Lung microvascular endothelial cell (primary cell): ENCODE results near the gene HS3ST3A1. TPM values are rescaled to one million over a fixed set of nuclear protein-coding genes. Genes with fewer than 3 reads are reported as not detected.

Experiments
- DNase-seq, 2 donors: peaks; one replicate each; pipeline versions ENCODE4 v3.0.0 to v3.0.0-alpha.2; 2010; ENCODE audit warnings: low read depth in 2 of 2
- total RNA-seq: library from RNA; depleted of rRNA; stranded (reverse); fragments of >200 nt; gene quantifications from 2 replicates; pipeline ENCODE4 v1.2.1, GENCODE V29; 2014

HS3ST3A1 gene
- total RNA-seq, 1 donor from 2014 or later, result 0.99 TPM

DNA sequence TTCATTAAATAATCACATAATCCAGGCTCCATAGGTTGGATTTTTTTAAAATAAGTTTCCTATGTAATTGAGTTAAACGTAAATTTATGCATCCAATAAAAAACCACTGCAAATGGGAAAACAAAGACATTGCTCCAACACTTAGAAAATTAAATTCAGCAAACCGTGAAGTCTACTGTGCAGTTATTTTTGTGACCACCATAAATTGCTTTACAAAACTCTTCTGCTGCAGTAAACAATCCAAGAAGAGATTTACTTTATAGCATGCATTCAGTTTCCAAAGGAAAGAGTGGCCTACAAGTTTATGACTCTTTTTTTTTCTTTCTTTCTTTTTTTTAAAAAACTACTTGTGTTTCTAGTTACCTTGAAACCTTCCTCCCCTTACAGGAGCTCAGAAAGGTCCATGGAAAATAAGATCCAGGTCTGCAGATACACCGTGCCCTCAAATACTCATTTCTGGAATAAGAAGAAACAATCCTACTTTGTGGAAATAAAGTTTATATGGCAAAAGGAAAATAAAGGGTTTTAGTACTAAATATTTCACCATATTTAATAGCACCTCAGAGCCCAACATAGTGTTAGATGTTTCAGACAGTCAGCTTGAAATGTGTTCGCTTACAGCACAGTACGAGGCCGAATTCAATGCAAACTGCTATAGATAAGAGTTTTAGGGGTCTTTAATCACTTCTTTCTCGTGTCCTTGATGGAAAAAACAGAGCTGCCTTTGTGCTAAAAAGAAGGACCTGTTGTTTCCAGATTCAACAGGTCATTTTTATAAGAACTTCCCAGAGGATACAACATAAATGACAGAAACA lies 3.2 kb downstream of the HS3ST3A1 start:
- DNase-seq, result no peak

DNA sequence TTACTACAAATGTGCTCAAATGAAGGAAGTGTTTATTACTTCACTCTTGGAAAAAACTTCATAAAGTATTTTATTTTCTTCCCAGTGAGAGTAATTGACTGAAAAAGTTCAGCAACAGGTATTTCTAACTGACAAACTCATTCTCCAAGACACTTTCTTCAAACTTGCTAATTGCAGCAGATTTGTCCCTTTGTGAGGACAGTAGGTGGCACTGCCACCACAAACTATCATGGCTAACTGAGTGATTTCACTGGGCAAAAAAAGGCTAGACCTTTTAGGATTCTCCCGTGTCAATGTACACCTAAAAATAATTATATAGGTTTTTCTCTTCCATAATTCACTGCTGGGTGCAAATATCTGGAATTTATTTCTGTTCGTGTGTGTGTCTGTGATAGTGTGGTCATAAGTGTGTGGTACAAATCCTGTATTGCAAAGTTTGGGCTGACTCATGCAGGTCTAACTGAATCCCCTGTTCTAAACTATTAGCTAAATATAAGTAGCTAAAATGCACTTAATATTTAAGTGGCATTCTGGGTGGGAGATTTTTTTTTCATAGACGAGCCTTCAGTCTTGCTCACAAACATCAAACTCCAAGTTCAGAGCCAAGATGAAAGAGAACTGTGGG lies 3.9 kb downstream of the HS3ST3A1 start:
- peak; percentile 47 to 65 for DNase-seq

DNA sequence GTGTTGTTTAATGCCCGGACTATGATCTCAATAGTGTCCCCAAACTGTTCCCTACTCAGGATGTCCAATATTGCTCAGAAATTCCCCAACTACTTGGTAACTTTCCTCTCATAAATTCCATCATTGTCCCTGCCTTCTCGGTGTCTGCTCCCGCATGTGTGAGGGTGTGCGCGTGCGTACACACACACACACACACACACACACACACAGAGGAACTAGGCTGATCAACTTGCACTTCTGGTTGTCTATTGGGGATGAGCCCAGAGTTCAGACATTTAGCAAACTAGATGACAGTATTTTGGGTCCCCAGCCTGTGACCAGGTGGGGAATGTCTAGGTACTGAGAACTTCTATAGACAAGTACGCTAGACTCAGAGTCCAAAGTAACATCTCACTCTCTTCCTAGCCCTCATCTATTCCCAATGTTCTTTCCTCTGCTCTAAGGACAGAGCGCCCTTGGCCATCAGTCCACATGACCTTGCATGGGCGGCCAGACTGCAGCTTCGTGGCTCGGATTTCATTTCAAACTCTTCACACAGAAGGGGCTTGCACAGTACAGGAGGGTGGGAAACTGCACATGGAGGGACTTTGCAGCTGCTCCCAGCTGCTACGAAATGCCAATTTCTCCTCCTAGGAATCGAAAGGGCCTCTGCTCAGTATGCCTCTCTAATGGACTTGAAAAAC lies 5.3 kb downstream of the HS3ST3A1 start:
- DNase-seq, result no peak

DNA sequence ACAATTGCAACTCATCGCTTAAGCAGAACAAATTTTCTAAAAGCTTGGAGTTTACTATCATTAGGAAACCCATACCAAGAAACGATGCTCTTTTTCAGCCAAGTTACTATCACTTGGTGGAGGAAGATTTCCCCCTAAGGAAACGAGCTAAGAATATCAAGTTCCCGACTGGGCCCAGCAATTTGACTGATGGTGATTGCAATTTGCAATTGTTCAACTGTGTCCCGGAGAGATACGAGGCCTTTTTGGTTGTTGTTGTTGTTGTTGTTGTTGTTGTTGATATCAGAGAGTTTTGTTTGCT lies 6.2 kb downstream of the HS3ST3A1 start:
- no peak for DNase-seq

DNA sequence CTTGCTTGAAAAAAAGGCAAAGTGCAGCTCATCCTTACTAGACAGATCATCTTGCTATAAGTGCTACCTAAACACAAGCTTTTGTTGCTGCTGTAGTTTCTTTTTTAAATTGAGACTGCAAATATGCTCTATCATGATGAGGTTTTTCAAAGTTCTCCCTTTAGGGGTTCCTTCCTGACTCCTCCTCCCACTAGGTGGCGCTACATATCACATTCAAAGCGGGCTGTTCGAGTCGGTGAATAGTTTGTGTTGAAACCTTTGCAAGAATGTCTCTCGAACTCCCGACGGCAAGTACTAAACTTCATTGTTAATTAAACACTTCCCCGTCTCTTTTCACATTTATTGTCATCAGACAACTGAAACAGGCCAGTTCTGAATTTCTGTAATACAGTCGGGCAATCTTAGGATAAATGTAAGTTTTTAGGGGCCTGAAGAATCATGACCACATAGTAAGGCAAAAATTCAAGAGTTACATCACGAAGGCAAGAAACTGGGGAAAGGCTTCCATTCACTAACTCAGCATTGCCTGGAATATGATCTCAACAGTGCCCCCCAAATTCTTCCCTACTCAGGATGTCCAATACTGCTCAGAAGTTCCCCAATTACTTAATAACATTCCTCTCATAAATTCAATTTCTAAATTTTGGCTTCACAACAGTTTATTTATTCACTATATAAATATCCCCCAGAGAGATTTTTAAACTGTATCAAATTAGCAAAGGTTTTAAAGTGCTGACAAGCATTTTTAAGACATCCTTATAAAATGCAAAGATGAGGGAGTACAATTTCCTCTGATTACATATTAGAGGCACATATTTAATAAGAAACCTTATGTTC lies 6.7 kb downstream of the HS3ST3A1 start:
- peak; percentile 78 to 83 for DNase-seq

DNA sequence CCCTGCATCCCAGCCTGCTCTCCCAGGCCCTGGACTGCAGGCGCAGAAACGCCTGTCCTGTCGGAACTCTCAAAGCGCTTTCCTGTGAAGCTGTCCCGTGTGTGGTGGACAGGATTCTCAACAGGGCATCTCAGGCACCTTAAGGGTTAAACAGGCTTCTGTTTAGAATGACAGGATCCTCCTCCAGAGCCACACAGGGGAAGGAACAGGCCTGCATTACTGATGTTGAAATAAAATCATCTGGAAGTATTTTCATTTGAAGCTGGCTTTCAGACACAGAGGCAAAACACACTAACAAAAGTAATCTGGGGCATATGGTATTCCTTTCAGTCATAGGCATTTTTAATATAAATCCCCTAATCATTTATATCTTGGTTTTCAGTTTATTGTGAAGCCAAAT lies 7.4 kb downstream of the HS3ST3A1 start:
- no peak for DNase-seq

DNA sequence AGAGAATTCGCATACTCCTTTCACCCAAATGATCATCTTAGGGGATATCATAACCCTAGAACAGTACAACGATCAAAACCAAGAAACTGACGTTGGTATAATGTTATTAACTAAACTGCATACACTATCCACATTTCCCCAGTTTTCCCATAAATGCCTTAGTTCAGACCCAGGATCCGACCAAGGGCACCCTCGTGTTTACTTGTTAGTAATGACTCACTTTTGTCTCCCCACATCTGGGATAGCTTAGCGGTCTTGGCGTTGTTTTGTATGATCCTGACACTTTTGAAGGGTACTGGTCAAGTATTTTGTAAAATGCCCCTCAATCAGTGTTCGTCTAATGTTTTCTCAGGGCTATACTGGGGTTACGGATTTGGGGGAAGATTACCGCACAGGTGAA lies 8.0 kb downstream of the HS3ST3A1 start:
- DNase-seq, result no peak

DNA sequence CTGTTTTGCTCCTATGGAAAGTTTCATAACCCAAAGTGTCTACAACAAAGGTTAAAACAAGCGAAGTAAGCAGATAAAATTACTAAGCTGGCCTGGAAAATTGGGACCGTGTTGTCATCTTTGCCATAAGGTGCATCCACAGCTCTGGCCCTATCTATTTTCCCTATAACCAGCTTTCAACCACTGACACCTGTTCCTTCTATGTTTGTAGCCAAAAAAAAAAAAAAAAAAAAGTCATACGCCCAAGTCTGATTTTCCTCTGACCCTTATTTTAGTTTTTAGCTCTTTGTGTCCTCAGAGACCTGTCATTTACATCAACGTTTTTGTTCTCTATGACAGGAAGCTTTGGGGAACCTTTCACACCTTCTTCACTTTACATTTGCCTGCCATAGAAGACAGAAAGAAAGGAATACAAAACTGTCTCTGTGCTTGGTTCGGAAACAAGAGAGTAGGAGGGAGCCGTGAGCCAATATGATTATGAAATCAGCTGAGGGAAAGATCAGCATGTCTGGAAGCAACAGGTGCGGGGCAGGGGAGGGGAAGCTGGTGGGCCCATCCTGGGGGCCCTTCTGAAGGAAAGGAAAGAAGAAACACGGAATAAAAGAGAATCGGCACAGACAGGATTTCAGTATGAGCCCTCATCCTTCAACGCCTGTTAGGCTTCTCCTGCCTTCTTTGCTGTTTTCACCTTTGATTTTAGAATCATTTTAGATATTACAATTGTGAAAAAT lies 8.5 kb downstream of the HS3ST3A1 start:
- no peak for DNase-seq

DNA sequence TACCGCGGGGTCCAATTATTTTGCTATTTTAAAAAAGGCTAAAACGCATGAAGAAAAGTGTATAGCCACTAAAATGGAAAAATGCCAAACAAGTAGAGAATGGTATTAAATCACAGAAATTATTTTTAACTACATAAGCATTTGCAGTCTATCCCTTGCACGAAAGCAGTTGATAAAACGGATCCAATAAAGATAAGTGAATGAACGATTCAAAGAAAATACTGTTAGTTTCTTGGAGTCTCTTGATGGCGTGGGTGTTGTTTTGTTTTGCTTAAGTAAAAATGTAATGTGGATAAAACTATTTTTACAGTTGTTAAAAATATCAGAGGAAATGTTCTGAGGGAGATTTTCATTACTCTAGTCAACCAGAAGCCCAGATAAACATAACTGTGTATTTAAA lies 9.3 kb downstream of the HS3ST3A1 start:
- DNase-seq, result no peak

DNA sequence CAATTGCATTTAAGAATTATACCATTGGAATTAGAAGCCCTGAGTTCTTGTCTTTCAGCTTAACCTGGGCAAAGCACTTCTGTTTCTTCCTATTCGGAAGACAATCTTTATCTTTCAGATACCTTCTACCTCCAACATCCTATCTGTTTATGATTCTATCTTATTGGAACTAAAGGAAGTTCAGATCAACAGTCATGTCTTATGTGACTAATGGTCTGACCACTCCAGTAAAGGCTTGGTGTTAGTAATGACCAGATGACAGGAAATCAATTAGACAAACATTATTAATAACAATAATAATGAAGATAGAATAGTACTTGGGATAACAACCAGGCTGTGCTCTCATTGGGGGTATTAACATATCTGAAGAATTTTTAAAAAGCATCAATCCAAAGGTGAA lies 11.3 kb downstream of the HS3ST3A1 start:
- DNase-seq, result no peak

DNA sequence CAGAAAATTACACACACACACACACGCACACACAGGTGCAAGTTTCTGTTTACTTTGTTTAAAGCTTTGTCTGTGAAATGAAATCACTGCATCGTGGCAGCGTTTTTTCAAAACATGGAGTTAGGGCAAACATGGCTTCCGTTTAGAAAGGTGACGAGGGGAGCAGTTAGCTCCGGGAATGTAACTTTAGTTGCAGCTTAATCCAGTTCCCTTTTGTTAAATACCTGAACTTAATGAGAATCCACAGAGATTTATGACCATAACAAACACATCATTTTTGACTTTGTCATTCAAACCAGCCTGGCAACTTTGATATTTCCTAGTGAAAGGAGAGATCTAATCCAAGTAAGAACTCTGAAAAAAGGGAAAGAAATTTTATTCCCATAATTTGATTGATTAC lies 12.1 kb downstream of the HS3ST3A1 start:
- DNase-seq, result no peak

DNA sequence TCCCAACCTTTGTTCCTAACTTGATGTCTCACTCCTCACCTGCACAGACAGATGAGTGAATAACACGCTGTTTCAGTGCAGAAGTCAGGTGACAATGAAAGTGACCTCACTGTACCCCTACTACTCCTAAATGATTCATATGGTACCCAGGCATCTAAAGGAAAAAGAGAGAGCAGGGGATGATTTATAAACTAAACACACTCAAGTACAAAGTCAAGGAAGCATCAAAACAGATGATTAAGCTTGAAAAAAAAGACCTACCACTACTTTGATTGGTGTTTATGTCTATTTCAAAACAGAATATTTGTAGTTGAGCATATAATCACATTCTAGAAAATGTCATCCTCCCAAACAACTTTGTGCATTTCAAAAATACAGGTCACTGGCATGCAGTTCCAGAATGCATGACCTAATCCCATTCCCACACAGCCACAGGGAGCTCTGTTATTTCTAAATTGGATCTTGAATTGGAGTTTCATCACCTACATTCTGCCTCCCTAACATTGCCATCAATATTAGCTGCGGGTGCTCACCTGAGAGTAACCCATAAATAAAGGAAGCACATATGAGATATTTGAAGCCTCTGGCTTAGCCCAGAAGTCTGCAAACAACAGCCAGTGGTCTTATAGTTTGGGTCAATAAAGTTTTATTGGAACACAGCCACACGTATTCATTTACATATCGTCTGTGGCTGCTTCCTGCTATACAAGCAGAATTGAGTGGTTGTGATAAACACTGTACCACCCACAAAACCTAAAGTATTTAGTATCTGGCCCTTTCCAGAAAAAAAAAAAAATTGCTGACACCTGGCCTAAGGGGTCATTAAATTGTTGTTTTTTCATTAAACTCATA lies 14.0 kb downstream of the HS3ST3A1 start:
- DNase-seq, result no peak

DNA sequence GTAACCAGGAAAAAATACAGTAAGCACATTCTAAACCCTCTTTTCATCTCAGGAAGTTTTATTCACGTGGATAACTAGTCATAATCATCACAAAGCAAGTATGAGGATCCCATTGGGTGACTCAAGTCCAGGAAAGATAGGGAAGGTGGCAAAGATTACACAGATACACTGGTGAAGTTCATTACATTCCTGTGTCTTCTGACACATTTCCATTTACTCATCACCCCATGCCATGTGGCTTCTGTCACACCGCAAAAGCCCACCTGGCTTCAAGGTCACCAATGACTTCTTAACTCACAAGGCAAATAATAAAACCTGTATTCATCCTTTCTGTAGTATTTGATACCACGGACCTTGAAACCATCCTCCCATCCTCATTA lies 17.0 kb downstream of the HS3ST3A1 start:
- no peak for DNase-seq

DNA sequence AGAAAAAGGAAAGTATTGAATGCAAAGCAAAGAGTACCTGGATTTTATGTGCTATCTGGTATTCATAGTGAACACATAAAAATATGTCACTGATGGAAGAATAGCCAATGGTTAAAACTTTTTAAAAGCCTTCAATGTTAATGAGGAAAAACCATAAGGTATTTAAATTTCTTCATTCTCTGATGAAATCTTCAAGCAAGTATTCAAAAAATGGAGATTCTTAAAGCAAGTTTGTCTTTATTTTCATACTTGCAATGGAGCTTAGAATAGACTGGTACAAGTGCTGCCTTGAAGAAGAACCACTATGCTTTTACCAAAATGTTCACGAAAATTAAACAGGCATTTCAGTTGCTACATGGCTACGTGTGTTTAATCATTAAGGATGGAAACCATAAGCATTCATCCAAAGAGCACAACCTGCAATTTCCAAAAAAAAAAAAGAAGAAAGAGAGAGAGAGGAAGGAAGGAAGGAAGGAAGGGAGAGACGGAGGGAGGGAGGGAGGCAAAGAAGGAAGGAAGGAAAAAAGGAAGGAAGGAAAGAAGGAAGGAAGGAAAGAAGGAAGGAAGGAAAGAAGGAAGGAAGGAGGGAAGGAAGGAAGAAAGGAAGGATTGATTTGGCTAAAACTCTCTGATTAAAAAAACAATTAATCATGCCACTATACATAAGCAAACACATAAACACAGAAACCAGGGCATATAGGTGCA lies 17.6 kb downstream of the HS3ST3A1 start:
- DNase-seq, result no peak

DNA sequence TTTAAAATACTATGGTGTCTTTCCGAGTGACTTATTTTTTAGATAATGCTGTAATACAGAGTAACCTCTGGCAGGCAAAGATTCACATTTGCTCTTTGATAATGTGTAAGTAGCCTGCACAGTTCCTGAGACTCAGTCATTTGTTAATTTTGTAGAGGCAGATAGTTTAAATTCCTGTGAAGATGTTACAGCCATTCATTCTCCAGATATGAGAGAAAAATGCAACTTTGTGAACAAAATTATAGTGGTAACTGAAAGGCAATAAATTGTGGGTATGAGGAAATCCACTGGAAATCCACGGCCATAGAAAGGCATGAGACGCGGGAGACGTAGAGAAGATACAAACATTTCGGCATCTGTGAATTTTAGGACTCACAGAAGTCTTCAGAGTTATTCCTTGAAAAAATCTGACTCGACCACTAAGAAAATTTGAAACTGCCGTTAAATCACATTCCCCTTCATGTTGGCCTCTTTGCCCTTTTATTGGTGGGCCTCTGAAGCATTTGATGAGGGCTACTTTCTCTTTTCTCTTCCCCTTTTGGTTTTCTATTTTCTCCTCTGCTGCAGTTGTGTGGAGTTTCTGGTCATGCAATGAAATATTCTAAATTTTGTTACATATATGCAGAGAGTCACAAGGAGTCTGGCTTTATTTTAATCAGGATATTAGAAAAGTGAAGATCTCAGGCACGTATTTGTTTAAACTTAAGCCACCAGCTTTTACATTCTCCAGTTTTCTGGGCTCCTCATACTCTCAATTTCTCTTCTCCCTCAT lies 18.8 kb downstream of the HS3ST3A1 start:
- DNase-seq, result no peak

DNA sequence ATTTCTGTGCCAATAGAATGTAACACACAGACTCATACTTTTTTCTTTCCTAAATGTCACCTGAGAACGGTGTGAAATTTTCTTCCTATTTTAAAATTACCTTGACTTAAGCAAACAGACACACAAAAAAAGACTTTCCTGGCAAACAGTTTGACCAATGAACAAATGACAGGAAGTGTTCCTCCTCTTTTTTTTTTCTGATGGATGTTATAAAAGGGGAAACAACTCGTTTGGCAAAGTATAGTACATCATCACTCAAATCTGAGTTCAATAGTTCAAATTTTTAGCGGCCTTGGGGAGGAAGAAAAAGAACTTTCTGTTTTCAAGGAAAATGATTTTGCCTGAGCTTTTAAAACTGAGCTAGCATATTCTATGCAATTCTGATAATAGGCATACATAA lies 19.8 kb downstream of the HS3ST3A1 start:
- no peak for DNase-seq

DNA sequence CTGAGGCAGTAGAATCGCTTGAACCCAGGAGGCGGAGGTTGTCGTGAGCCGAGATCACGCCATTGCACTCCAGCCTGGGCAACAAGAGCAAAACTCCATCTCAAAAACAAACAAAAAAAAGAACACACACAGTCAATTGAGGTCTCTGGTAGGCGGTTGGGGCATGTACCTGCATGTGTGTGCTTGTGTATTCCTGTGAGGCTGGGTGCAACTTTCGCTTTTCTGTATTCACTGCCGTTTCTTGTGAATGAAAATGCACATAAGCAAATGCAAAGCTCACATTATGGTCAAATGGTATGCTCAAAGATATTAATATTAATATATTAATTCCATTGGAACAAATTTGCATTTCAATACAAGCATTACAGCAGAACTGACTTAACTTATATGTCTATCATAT lies 20.9 kb downstream of the HS3ST3A1 start:
- no peak for DNase-seq

DNA sequence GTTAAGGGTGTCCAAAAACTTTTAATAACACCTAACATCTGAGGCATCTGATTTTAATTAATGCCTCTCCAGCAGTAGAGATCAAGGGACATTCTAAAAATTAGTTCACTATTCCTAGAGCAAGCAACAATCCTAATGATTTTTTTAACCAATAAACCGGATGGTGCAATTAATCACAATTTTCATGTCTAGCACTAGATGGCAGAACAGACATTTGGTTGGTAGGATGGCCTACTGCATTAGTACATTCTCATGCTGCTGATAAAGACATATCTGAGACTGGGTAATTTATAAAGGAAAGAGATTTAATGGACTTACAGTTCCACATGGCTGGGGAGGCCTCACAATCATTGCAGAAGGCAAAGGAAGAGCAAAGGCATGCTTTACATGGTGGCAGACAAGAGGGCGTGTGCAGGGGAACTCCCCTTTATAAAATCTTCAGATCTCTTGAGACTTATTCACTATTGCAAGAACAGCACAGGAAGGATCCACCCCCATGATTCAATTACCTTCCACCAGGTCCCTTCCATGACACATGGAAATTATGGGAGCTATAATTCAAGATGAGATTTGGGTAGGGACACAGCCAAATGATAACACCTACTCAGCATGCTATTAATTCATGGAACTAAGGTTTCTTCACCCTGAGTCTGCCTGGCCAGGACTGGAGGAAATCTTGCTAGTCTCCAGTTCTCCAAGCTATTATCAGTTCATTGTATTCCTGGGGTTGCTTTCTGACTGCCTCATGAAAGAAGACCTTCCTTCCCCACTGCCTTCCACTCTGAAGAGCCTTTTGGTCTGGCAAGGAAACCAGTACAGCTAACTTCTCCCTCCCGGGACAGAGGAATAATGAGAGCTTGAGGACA lies 24.8 kb downstream of the HS3ST3A1 start:
- no peak for DNase-seq
